Measurements from ENCODE around the gene NEDD4L.

NEDD4L gene

GRCh38 chr18:58392324-58393000 is 348.4 kb downstream of the NEDD4L start:
- no peak for TF ChIP-seq CTCF (IDR thresholded peaks at IDR 0.05; ENCODE audit: low read depth, low read length, missing control alignments)
- no peak for DNase-seq (ENCODE audit: low read depth)
- no peak overlapping the region for H3K4me3 ChIP-seq (ENCODE audit: low read depth, low read length)

- no peak for DNase-seq (ENCODE audit: low read depth)
- H3K4me3 ChIP-seq (ENCODE audit: low read depth, low read length), result no peak overlapping the region
- TF ChIP-seq CTCF (IDR thresholded peaks at IDR 0.05; ENCODE audit: low read depth, low read length, missing control alignments), result no peak
Measured at GRCh38 chr18:58393295-58393694, 349.3 kb downstream of the NEDD4L start.

GRCh38 chr18:58394046-58394445 is 350.0 kb downstream of the NEDD4L start:
- no peak for DNase-seq (ENCODE audit: low read depth)
- no peak for TF ChIP-seq CTCF (IDR thresholded peaks at IDR 0.05; ENCODE audit: low read depth, low read length, missing control alignments)
- H3K4me3 ChIP-seq (ENCODE audit: low read depth, low read length), result no peak overlapping the region

GRCh38 chr18:58394602-58395425 is 350.8 kb downstream of the NEDD4L start:
- H3K4me3 ChIP-seq (ENCODE audit: low read depth, low read length), result no peak overlapping the region
- TF ChIP-seq CTCF (IDR thresholded peaks at IDR 0.05; ENCODE audit: low read depth, low read length, missing control alignments), result no peak
- DNase-seq (ENCODE audit: low read depth), result no peak

- TF ChIP-seq CTCF (IDR thresholded peaks at IDR 0.05; ENCODE audit: low read depth, low read length, missing control alignments), result no peak
- DNase-seq (ENCODE audit: low read depth), result no peak
- no peak overlapping the region for H3K4me3 ChIP-seq (ENCODE audit: low read depth, low read length)
Measured at GRCh38 chr18:58396144-58396543, 352.1 kb downstream of the NEDD4L start.

- H3K4me3 ChIP-seq (ENCODE audit: low read depth, low read length), result no peak overlapping the region
- no peak for TF ChIP-seq CTCF (IDR thresholded peaks at IDR 0.05; ENCODE audit: low read depth, low read length, missing control alignments)
- DNase-seq (ENCODE audit: low read depth), result no peak
Measured at GRCh38 chr18:58396966-58397365, 352.9 kb downstream of the NEDD4L start.
